Measurements from ENCODE around the gene SETMAR. TPM values are rescaled to one million over a fixed set of nuclear protein-coding genes. Genes with fewer than 3 reads are reported as not detected.

Gene SETMAR
- total and polyA plus RNA-seq, 2 of the 8 experiments (the other 6 are each of a cell fraction or from before 2014, with no cell fraction given): 16.1 to 25.3 TPM

- FAIRE-seq (no peak), DNase-seq (ENCODE audit: low read depth in 1 of 2, low spot score in 2 of 2) (no peak)
- H2BK15ac ChIP-seq (ENCODE audit: low read length): no peak overlapping the region
- H2BK12ac ChIP-seq (ENCODE audit: low read depth, low read length): no peak overlapping the region
- ChIA-PET POLR2A (ENCODE audit: partially characterized antibody) (no interaction called here), CTCF (ENCODE audit: partially characterized antibody) (interaction anchor here (1.1 to 6.1 kb wide), 9 partner anchors 8 to 644 kb away, joined by 3 to 21 read pairs (median 6); no protein-coding TSS in a partner anchor)
- H3K18ac ChIP-seq (ENCODE audit: extremely low read depth, low read length): no peak overlapping the region
- no peaks in the 10 kb centered on the region for H4K20me1 ChIP-seq (replicated peaks in 1 of 2; ENCODE audit: control insufficient read depth in 1 of 2, insufficient read depth in 2 of 2, low read length in 2 of 2)
- no peak overlapping the region for H3K14ac ChIP-seq (ENCODE audit: insufficient read length)
- no peak overlapping the region for H3K4ac ChIP-seq (replicated peaks; ENCODE audit: insufficient read length, low read depth, low read length)
- H3K36me3 ChIP-seq (ENCODE audit: control insufficient read depth in 2 of 4, insufficient read depth in 4 of 4, low read length in 3 of 4): no peaks in the 10 kb centered on the region
- no peak overlapping the region for H3K27ac ChIP-seq (ENCODE audit: low read depth, low read length)
- peak overlapping the region; percentile 47 for H2BK120ac ChIP-seq (replicated peaks; ENCODE audit: low read depth, low read length)
- H3K23ac ChIP-seq (ENCODE audit: insufficient read length): no peak overlapping the region
- no peak overlapping the region for H3K4me2 ChIP-seq (ENCODE audit: insufficient read depth in 1 of 2, low read depth in 2 of 2, low read length in 2 of 2)
- H4K91ac ChIP-seq (replicated peaks; ENCODE audit: insufficient read length, low read length): no peak overlapping the region
- no peak overlapping the region for H2AK5ac ChIP-seq (ENCODE audit: low read depth, low read length)
- no peak overlapping the region for H3K4me3 ChIP-seq (ENCODE audit: extremely low read depth in 1 of 4, insufficient read depth in 2 of 4, low read depth in 3 of 4, low read length in 4 of 4)
- H4K8ac ChIP-seq (ENCODE audit: extremely low read depth, insufficient read depth, low read length): no peak overlapping the region
- H3K79me2 ChIP-seq (ENCODE audit: control insufficient read depth in 1 of 2, insufficient read depth in 2 of 2, low read length in 2 of 2): no peaks in the 10 kb centered on the region
- H4K5ac ChIP-seq (ENCODE audit: insufficient read length, low read depth, low read length): no peak overlapping the region
- H2AFZ ChIP-seq (ENCODE audit: low read length): no peak overlapping the region
- WGBS, 2 experiments (ENCODE audit: extremely low coverage in 1 of 2, insufficient coverage in 1 of 2, insufficient read length in 1 of 2, insufficient replicate concordance in 2 of 2, low coverage in 1 of 2, low lambda C conversion rate in 2 of 2, missing lambda C conversion rate in 1 of 2): 69% methylated on average over 4 of the region's 5 CpGs; no CpG with 5 or more reads in 1 of the 2 experiments
- no peaks in the 10 kb centered on the region for H3K79me1 ChIP-seq (ENCODE audit: low read depth, low read length)
- peaks cover 1 to 11% (median 6%) of the 10 kb centered on the region in 4 experiments; a peak in 4 of 7 replicates for H3K4me1 ChIP-seq (replicated peaks in 1 of 4; ENCODE audit: control insufficient read depth in 3 of 4, insufficient read depth in 4 of 4, low read length in 3 of 4)
- H3K56ac ChIP-seq (replicated peaks; ENCODE audit: insufficient read length, low read depth, low read length): no peak overlapping the region
- H2BK5ac ChIP-seq (ENCODE audit: low read depth, low read length): no peak overlapping the region
- H3K27me3 ChIP-seq (replicated peaks in 1 of 4; ENCODE audit: control insufficient read depth in 3 of 4, extremely low read depth in 1 of 4, insufficient read depth in 3 of 4, low read length in 3 of 4): no peaks in the 10 kb centered on the region
- no peak overlapping the region for H3K9ac ChIP-seq (replicated peaks in 1 of 4; ENCODE audit: extremely low read depth in 1 of 4, low read depth in 3 of 4, low read length in 3 of 4)
- H3K23me2 ChIP-seq (ENCODE audit: low read depth, low read length): 0 out of 2 replicates have a peak, but pooled peaks cover 2% of the 10 kb centered on the region
- no peak overlapping the region for H2BK20ac ChIP-seq (ENCODE audit: low read length)
- H3K9me3 ChIP-seq (ENCODE audit: insufficient read depth in 2 of 2, low read depth in 1 of 2, low read length in 1 of 2): no peaks in the 10 kb centered on the region
- TF ChIP-seq SIN3A (conservative IDR thresholded peaks at IDR 0.05 in 1 of 2, IDR thresholded peaks at IDR 0.05 in 1 of 2; ENCODE audit: low read depth in 1 of 2, low read length in 2 of 2) (no peak), POLR2A (IDR thresholded peaks at IDR 0.05; ENCODE audit: control extremely low read depth in 1 of 2, low read depth in 2 of 2, low read length in 2 of 2) (no peak), E2F6 (IDR thresholded peaks at IDR 0.05) (no peak), BACH1 (IDR thresholded peaks at IDR 0.05; ENCODE audit: low read length) (no peak), CBX5 (IDR thresholded peaks at IDR 0.05; ENCODE audit: low read depth, low read length) (no peak), SP1 (IDR thresholded peaks at IDR 0.05; ENCODE audit: low read depth, low read length) (no peak), CHD2 (IDR thresholded peaks at IDR 0.05; ENCODE audit: low read length) (no peak), SAP30 (IDR thresholded peaks at IDR 0.05; ENCODE audit: insufficient read depth, insufficient replicate concordance, low read length) (no peak), EZH2 (IDR thresholded peaks at IDR 0.05; ENCODE audit: low read depth, low read length, severe bottlenecking) (no peak), ATF3 (IDR thresholded peaks at IDR 0.05; ENCODE audit: insufficient read depth, low read depth, low read length) (no peak), SIRT6 (IDR thresholded peaks at IDR 0.05; ENCODE audit: low read length) (no peak), KDM4A (IDR thresholded peaks at IDR 0.05; ENCODE audit: low read depth, low read length, severe bottlenecking) (no peak)
These were observed 32.8 kb downstream of the SETMAR start for GRCh38 chr3:4335840-4336562.
